DMS153 treated with DMSO at 0.1 percent for 48 hours (cell line): ENCODE data around the gene PLEKHM2.

ENCODE experiments used
- DNase-seq: peaks from one replicate; lab custom pipeline; 2025; ENCODE audit not compliant: unreplicated experiment; lab: John Stamatoyannopoulos, UW

The PLEKHM2 gene

GRCh38 chr1:15758953-15759661 is 75.0 kb downstream of the PLEKHM2 start:
- no peak for DNase-seq

- DNase-seq: no peak
These were observed 76.5 kb downstream of the PLEKHM2 start for GRCh38 chr1:15760520-15761211.

GRCh38 chr1:15761366-15762128 is 77.4 kb downstream of the PLEKHM2 start:
- DNase-seq: no peak

GRCh38 chr1:15762546-15762945 is 78.4 kb downstream of the PLEKHM2 start:
- no peak for DNase-seq

- no peak for DNase-seq
These were observed 80.2 kb downstream of the PLEKHM2 start for GRCh38 chr1:15764269-15764764.

- no peak for DNase-seq
These were observed 80.8 kb downstream of the PLEKHM2 start for GRCh38 chr1:15764890-15765289.

GRCh38 chr1:15765495-15766194 is 81.5 kb downstream of the PLEKHM2 start:
- no peak for DNase-seq

GRCh38 chr1:15767941-15768340 is 83.8 kb downstream of the PLEKHM2 start:
- no peak for DNase-seq

GRCh38 chr1:15768388-15768787 is 84.3 kb downstream of the PLEKHM2 start:
- no peak for DNase-seq

GRCh38 chr1:15770313-15770962 is 86.3 kb downstream of the PLEKHM2 start:
- DNase-seq: no peak

- no peak for DNase-seq
These were observed 87.9 kb downstream of the PLEKHM2 start for GRCh38 chr1:15771836-15772515.

GRCh38 chr1:15775706-15776105 is 91.6 kb downstream of the PLEKHM2 start:
- DNase-seq: no peak

- no peak for DNase-seq
These were observed 94.0 kb downstream of the PLEKHM2 start for GRCh38 chr1:15777909-15778707.
